GM21786 (cell line): Measurements from ENCODE around the gene SLC22A1.
"Not testable (repeated sequence)": the region's sequence is repeated elsewhere in the genome, so short reads cannot be mapped to it uniquely, and the experiment has no call there.

Source experiments
- ATAC-seq: cut with Tn5 transposase; IDR thresholded peaks from one replicate; pipeline ENCODE4 v1.9.1; 2021; ENCODE audit not compliant: unreplicated experiment

SLC22A1 gene

GRCh38 chr6:160121981-160122380 is 366 bp downstream of the SLC22A1 start:
- ATAC-seq: no peak

DNA sequence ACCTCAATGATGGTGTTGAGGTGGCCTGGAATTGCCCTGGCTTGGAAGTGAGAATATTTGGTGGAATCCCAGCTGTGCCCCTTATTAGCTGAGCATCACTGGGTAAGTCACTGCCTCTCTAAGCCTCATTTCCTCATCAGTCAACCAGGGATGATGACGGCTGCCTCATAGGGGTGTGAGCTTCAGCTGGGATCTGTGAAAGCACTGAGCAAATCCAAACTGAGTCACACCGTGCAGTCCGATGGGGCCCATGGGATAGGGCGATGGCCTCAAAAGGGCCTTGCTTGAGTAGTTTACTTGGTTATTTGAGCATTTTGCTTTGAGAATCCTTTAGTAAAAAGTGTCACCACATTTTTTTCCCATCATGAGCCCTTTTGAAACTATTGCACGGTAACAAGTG is 1.1 kb downstream of the SLC22A1 start:
- no peak for ATAC-seq

DNA sequence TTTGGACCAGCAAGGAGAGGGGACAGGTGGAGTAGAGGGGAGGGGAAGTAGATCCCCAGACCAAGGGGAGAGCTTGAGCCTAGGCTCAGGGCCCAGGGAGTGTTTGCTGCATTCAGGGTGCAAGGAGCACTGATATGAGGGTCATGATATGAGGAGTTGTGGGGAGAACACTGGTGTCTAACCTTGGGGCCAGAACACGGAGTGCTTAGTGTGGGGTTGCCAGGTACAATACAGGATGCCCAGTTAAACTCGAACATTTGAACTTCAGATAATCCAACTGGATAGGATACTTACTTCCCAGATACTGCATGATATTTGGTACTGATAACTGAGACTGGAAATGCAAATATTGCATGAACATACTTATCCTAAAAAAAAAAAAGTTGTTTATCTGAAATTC is 2.4 kb downstream of the SLC22A1 start:
- no peak for ATAC-seq

DNA sequence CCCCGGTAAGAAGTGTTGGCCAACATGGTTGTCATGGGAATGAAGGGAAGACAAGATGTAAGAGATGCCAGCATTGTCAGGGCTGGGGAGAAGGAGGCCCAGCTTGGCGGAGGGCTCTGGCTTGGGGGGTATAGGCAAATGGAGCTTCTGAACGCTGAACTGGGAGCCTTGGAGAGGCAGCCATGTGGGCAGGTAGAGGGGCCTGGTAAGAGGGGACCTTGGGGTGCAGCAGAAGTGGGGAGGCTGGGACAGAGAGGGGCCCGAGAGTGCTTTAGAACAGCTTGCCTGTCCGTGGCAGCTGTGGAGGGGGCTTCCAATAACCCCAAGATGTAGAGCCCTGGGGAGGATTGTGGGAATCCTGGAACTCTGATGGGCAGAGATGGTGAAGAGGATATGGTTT is 3.0 kb downstream of the SLC22A1 start:
- ATAC-seq: no peak

GRCh38 chr6:160125105-160125504 is 3.5 kb downstream of the SLC22A1 start:
- ATAC-seq: not testable (repeated sequence)

GRCh38 chr6:160127270-160128124 is 5.9 kb downstream of the SLC22A1 start:
- no peak for ATAC-seq

- no peak for ATAC-seq
Observed at GRCh38 chr6:160128125-160128683, 6.6 kb downstream of the SLC22A1 start.

GRCh38 chr6:160128879-160129516 is 7.4 kb downstream of the SLC22A1 start:
- ATAC-seq: no peak

- no peak for ATAC-seq
Observed at GRCh38 chr6:160129881-160130615, 8.4 kb downstream of the SLC22A1 start.

DNA sequence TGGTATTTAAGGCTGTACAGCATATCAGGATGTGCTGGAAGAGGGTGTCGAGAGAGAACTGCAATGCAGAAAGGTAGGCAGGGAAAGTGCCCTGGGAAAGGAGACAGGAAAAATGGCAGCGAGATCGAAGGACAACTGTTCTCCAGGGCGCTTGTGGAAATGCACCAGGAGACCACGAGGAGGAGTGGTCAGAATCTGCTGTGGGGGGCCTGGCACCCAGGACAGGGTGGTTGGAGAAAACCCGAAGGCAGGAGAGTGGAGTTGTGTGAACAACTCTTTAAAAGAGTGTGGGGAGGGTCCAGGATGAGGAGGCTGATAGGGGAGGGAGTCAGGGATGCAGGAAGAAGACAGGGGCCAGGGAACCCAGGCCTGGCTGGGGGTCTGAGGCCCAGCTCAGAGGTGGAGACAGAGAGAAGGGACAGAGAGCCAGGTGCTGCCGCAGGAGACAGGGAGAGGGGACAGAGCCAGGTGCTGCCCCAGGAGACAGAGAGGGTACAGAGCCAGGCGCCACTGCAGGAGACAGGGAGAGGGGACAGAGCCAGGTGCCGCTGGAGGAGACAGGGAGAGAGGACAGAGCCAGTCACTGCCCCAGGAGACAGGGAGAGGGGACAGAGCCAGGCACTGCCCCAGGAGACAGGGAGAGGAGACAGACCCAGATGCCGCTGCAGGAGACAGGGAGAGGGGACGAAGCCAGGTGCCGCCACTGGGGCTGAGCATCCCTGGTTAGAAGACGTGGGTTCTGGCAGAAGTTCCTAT is 9.3 kb downstream of the SLC22A1 start:
- no peak for ATAC-seq

DNA sequence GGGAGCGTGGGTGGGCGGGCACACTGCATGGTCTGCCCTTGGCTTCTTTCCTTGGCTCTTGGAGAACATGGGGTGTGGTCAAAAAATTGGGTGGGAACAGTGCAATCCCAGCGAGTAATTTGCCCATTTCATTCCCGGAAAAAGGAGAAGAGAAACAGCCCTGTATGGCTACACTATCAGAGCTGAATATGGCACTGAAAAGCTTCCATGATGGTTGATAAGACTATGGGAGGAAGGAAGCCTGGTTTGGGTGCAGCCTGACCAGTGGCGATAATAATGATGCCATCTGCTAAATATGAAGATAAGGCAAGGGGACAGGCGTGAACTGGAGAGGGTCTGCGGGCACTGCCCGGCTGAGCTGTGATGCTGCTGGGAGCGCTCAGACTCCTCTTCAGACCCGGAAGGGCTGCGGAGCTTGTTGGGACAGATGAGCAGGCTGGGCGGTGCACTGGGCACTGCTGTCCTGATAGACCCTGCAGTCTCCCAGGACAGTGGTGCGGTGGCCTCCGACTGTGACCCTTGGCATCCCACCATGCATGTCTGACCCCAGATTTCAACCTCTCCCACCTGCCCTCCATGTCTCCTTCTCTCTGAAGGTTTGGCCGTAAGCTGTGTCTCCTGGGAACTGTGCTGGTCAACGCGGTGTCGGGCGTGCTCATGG is 10.2 kb downstream of the SLC22A1 start:
- ATAC-seq: no peak

DNA sequence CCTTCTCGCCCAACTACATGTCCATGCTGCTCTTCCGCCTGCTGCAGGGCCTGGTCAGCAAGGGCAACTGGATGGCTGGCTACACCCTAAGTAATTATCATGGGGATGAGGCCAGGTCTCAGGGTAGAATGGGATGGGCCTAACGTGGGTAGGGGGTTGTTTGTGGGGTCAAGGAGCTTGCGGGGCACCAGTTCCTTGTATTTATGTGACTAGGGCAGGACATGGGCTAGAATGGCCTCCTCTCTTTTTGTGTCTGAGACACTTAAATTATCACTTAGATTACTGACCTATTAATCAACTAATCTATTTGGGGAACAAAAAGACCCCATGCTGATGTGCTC is 10.7 kb downstream of the SLC22A1 start:
- ATAC-seq: no peak

DNA sequence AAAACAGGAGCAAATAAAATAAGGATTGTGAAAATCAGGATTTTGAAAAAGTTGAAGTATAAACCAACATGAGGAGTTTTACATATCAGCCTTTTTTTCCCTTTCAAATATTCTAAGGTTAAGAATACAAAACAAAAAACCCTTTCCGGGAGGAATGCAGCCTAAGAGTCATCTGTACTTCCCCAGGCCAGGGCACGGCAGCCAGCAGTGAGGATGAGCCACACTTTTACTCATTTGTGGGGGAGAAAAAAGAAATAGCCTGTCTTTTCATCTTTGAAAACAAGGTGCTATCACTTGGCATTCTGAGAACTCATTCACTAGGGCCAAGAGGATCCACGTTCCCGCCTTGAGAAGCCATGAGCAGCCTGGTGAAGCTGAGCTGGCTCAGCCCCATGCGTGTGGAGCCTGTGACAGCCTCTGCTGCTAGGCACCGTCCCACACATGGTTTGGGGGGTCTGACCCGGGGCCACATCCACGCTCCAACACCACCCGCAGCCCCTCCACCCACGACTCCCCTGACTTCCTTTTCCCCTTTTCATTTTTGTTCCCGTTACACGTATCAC is 11.2 kb downstream of the SLC22A1 start:
- no peak for ATAC-seq

- ATAC-seq: no peak
Observed at GRCh38 chr6:160133441-160134336, 12.1 kb downstream of the SLC22A1 start.

GRCh38 chr6:160134337-160134751 is 12.7 kb downstream of the SLC22A1 start:
- ATAC-seq: not testable (repeated sequence)

- no peak for ATAC-seq
Observed at GRCh38 chr6:160134779-160135547, 13.3 kb downstream of the SLC22A1 start.

DNA sequence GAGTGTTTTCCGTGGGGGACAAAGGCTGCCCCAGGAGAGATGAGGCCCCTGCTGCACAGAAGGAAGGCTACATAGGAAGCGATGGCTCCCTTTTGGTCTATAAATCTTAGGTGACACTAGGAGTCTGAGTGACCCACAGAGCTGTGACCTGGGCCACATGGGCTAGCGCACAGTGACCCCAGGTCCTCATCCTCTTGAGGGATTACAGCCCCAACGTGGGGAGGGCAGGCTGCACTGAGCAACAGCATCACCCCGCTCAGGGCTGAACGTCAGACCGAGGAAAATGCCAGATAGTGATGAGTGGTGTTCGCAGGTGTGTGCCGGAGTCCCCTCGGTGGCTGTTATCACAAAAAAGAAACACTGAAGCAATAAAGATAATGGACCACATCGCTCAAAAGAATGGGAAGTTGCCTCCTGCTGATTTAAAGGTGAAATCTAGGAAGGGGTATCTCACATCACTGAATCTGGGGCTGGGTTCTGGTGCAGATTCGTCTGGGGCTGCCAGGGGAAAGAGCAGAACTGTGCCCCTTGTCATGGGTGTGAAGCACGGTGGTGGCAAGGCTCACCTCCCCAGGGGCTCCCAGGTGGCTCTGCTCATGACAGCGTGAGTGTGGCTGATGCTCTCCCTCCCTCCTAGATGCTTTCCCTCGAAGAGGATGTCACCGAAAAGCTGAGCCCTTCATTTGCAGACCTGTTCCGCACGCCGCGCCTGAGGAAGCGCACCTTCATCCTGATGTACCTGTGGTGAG is 14.5 kb downstream of the SLC22A1 start:
- ATAC-seq: no peak
